HG03175 (cell line): ENCODE data around the gene SEC24A.
"Not testable (repeated sequence)": the region's sequence is repeated elsewhere in the genome, so short reads cannot be mapped to it uniquely, and the experiment has no call there.

Experiments
- ATAC-seq: cut with Tn5 transposase; IDR thresholded peaks from one replicate; pipeline ENCODE4 v1.9.1; 2021; ENCODE audit warnings: mild to moderate bottlenecking, moderate library complexity; ENCODE audit not compliant: unreplicated experiment

Gene SEC24A

DNA sequence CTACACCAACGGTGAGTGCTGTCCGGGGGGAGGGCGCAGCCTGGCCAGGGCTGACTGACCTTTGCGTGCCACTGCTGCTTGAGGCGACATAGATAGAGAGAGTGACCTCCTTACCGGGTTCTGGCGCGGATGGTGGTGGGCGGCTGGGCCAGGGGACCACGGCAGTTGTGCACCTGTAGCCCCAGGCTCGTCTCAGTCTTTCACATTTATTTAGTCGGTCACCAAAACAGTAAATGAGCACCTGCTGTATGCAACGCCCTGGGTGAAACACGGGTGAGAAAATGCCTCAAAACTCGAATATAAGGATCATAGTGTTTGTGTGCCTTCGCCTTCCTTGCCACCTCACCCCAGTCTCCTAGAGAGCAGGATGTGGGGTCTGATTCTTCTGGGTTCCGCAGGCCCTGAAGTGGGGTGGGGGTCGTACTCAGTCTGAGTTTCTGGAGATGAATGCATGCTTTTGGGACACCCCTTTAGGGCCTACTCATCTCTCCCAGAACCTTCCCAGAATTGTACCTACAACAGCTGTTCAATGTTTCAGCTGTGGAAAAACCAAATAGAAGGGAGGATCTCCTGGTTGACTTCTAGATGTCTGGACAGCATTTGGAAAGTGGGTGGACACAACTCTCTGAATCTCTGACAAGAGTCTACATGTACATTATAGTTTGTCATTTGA lies 714 bp downstream of the SEC24A start:
- ATAC-seq, result peak; percentile 15

DNA sequence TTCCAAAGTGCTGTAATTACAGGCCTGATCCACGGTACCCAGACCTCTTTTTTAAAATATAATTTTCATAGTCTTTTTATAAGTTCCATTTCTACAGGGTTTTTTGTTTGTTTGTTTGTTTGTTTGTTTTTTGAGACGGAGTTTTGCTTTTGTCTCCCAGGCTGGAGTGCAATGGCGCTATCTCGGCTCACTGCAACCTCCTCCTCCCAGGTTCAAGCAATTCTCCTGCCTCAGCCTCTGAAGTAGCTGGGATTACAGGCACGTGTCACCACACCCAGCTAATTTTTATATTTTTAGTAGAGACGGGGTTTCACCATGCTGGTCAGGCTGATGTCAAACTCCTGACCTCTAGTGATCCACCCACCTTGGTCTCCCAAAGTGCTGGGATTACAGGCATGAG lies 2.1 kb downstream of the SEC24A start:
- ATAC-seq, result not testable (repeated sequence)

GRCh38 chr5:134651531-134651930 lies 2.9 kb downstream of the SEC24A start:
- ATAC-seq, result no peak

DNA sequence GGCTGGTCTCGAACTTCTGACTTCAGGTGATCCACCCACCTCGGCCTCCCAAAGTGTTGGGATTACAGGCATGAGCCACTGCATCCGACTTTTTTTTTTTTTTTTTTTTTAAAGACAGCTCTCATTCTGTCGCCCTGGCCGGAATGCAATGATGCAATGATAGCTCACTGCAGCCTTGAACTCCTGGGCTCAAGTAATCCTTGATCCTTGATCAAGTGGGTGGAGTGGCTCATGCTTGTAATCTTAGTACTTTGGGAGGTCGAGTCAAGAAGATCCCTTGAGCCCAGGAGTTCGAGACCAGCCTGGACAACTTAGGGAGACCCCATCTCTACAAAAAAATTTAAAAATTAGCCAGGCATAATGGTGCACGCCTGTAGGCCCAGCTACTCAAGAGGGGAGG lies 8.1 kb downstream of the SEC24A start:
- ATAC-seq, result no peak

- ATAC-seq, result no peak
Observed at GRCh38 chr5:134659456-134659855, 10.9 kb downstream of the SEC24A start.

GRCh38 chr5:134659922-134660321 lies 11.3 kb downstream of the SEC24A start:
- no peak for ATAC-seq

- ATAC-seq, result no peak
Observed at GRCh38 chr5:134662971-134663370, 14.4 kb downstream of the SEC24A start.

- no peak for ATAC-seq
Observed at GRCh38 chr5:134664448-134664847, 15.9 kb downstream of the SEC24A start.

DNA sequence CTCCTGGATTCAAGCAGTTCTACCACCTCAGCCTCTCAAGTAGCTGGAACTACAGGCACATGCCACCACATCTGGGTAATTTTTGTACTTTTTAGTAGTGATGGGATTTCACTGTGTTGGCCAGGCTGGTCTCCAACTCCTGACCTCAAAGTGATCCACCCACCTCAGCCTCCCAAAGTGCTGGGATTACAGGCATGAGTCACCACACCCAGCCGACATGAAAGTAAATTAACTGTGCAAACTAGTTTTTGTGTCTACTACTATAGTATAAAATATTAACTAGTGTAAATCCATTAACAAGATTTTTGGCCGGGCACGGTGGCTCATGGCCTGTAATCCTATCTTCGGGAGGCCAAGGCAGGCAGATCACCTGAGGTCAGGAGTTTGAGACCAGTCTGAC lies 25.0 kb downstream of the SEC24A start:
- ATAC-seq, result not testable (repeated sequence)

DNA sequence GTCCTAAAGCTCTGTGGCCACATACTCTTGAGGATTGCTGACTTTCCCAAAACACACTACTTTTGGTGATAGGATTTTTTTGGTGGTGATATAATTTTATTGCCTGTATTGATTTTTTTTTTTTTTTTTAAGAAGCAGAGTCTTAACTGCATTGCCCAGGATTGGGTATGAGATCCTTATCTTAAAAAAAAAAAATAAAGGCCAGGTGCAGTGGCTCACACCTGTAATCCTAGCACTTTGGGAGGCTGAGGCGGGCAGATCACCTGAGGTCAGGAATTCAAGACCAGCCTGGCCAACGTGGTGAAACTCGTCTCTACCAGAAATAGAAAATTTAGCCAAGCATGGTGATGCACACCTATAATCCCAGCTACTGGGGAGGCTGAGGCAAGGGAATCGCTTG lies 28.8 kb downstream of the SEC24A start:
- ATAC-seq, result not testable (repeated sequence)

GRCh38 chr5:134690144-134690543 lies 41.6 kb downstream of the SEC24A start:
- ATAC-seq, result not testable (repeated sequence)

DNA sequence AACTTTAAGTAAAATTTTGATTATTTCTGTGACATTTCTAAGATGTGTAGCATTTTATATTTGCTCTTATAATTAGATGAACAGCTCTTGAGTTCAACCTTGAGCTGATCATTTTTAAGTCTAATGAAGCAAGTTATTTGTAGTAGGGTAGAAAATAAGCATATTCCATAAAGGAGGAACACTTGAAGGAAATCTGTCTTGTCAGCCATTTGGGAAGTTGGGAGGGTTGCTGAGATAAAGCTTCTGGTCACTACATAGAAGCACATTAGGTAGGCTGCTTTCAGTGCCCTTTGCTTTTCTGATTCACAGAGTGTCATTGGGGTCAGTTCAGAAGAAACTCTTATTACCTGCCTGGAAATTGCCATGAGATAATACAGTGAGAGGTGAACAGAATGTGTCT lies 44.1 kb downstream of the SEC24A start:
- ATAC-seq, result no peak

GRCh38 chr5:134708301-134708700 lies 59.7 kb downstream of the SEC24A start:
- no peak for ATAC-seq

DNA sequence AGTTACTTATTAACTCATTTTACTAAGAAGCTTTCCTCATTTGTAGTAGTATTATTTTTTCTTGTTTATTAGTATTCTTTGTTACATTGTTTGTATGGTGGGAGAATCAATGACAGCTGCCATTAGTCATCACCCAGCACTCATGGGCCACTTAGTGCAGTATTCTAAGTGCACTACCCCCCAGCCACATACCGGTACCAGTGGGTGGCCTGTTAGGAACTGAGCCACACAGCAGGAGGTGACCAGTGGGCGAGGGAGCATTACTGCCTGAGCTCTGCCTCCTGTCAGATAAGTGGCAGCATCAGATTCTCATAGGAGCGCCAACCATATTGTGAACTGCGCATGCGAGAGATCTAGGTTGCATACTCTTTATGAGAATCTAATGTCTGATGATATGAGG lies 65.5 kb downstream of the SEC24A start:
- no peak for ATAC-seq

DNA sequence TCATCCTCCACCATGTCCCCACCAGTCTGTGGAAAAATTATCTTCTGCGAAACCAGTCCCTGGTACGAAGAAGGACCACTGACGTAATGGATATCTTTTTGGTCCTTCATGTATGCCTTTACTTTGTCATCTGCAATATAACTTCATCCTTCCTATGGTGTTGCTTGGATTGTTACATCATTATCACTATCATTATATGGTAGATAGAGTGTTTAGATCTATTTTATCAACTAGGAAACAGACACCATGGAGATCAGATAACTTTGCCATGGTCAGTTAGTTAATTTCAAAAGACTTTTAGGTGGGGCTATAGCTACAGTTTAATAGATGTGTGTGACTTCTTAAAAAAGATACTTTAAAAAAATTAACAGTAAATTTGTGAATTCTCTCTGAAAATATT lies 66.0 kb downstream of the SEC24A start:
- no peak for ATAC-seq

DNA sequence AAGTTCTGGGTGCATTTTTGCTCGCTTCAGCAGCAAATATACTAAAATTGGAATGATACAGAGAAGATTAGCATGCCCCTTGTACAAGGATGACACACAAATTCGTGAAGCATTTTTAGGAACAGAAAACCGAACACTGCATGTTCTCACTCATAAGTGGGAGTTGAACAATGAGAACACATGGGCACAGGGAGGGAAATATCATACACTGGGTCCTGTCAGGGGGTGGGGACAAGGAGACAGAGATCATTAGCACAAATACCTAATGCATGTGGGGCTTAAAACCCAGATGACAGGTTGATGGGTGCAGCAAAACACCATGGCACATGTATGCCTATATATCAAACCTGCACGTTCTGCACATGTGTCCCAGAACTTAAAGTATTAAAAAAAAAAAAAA lies 66.9 kb downstream of the SEC24A start:
- ATAC-seq, result not testable (repeated sequence)

DNA sequence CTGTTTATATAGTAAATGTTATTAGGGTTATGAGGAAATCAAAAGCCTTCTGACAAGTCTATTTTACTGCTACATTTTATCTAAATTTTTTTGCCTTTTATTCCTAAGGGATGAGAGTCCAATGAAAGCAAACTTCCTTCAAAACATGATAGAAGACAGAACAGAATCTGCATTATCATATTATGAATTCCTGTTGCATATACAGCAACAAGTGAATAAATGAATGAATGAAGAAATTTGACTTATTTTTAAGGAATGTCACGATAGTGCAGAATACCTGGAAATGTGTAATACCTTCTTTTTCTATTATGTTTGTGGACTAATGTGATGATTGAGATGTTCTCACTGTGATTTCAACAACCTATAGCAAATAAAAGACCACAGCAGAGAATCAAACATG lies 76.3 kb downstream of the SEC24A start:
- no peak for ATAC-seq

- ATAC-seq, result no peak
Observed at GRCh38 chr5:134732819-134733218, 84.2 kb downstream of the SEC24A start.

DNA sequence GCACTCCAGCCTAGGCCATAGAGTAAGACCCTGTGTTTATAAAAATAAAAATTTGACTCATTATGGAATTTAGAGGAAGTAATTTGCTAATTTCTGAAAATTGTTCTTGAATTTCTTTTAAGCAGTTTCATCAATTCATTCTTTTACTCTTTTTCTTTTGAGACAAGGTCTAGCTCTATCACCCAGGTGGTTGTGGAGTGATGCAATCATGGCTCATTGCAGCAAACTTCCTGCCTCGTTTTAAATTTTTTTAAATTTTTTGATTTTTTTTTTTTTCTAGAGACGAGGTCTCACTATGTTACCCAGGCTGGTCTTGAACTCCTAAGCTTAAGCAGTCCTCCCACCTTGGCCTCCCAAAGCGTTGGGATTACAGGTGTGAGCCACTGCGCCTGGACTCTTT lies 86.7 kb downstream of the SEC24A start:
- no peak for ATAC-seq

DNA sequence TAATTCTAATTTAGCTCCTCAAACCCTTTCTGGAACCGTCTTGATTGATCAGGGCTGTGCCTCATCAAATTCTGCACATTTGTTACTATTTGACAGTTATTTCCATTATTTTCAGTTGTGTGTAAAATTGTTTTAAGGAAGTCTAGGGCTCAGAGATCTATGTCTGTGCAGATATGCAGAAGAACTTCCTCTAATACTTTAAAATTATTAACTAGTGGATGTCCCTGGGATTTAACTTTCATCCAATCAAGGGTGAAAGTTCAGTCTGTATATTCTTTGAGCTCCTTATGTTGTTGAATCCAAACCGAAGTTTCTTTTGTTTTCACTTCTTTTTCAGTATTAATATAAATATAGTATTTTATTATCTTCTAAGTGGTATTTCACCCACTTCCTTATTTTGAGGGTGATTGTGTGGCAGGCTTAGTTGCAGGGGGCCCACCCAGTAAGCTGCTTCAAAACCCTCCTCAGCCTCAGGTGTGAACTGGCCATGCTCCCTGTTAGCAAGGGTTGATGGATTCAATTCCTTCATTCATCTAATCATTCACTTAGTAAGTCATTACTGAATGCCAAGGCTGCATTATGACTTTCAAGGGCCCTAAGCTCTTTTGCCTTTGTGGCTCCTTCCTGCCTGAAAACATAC lies 87.7 kb downstream of the SEC24A start:
- no peak for ATAC-seq

DNA sequence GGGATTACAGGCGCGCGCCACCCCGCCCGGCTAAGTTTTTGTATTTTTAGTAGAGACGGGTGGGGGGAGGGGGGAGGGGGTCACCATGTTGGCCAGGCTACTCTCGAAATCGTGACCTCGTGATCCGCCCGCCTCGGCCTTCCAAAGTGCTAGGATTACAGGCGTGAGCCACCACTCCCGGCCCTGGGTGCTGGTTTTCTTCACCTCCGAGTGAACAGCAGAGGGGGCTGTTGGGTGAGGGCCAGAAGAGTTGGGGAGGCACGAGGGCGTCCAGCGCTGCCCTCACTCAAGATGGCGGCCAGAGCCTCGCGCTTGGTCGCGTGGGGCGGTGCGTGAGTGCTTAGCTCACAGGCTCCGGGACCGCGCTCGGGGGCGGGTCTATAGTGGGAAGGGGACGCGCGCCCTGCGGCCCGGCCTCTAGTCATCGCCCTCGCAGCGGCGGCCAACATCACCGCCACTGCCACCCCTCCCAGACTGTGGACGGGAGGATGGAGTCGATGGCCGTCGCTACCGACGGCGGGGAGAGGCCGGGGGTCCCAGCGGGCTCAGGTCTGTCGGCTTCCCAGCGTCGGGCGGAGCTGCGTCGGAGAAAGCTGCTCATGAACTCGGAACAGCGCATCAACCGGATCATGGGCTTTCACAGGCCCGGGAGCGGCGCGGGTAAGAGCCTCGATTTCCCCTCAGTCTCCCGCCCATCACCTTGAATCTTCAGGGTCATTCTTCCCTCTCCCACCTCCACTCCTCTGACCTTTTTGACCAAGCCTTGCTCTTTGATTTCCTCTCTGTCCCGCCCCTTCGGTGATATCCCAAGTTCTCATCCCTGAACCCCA lies 89.8 kb downstream of the SEC24A start, which contains the start of gene CAMLG:
Gene CAMLG, plus strand, starts transcription at position 416 of the 830 bp plus-strand sequence. Its CDS starts 73 bp downstream, at position 489.
- peak; percentile 94 for ATAC-seq
